Nucleus accumbens (tissue), 56 donors: ENCODE measurements around the gene PCMT1.
"Not testable (repeated sequence)": the region's sequence is repeated elsewhere in the genome, so short reads cannot be mapped to it uniquely, and the experiment has no call there.

Experiments
- DNase-seq, 56 donors: peaks; one replicate each; lab custom pipeline; 2025; lab: John Stamatoyannopoulos, UW

The PCMT1 gene

DNA sequence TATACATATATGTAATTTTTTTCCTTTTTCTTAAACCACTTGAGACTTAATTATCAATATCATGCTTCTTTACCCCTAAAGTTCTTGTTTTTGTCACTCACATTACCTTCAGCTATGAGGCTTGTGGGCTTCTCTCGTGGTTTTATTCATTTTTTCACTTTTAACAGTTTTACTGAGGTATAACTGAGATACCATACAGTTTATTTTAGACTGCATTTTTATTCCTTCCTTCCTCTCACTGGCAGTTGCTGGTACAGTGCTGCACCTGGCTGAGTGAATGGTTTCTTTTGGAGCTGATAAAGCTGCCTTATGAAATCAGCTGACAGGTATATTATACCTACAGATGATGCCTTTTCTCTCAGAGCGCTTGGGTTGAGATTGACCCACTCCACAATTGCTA, 60.3 kb downstream of the PCMT1 start:
- DNase-seq, result no peak

DNA sequence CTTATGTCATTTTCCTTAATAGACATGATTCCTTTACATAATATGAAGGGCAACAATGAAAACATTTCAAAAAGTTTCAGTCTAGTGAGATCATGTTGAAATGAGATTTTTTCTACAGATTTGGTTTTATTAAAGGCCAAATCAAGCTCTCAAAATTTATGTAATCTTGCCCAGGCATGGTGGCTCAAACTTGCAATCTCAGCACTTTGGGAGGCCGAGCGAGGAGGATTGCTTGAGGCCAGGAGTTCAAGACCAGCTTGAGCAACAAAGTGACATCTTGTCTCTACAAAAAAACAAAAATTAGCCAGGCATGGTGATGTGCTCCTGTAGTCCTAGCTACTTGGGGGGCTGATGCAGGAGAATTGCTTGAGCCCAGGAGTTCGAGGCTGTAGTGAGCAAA, 63.8 kb downstream of the PCMT1 start:
- no peak for DNase-seq

DNA sequence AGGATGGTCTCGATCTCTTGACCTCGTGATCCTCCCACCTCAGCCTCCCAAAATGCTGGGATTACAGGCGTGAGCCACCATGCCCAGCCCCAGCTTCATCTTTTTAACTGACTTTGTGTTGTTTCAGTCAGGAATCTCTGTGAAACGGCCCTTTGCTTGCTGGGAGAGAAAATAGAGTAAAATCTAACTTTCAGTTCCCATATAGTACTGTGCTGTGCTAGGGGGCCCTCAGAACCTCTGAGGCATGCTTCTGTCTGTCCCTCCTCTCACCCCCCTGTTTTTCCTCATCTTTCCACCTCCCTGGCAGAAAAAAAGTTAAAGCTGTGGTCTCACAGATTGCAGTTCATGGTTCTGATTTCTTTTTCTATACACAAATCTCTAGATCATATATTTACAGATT, 66.2 kb downstream of the PCMT1 start:
- no peak for DNase-seq

DNA sequence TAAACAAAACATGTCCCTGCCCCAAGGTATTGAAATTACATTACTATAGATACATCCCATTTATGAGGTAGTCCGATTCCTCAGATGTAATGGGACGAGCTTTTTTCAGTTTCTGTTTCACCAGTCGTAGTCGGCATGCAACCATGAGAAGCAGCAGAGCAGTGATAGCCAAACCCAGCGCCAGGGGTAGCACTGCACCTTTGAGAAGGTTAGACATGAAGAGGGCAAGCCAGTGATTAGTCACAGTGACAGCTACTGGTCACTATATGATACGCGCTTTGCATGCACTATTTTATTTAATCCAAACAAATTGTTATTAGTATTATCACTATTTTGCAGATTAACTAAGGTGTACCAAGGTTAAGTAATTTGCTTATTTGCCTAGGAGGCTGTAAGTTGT, 71.0 kb downstream of the PCMT1 start:
- DNase-seq, result no peak

DNA sequence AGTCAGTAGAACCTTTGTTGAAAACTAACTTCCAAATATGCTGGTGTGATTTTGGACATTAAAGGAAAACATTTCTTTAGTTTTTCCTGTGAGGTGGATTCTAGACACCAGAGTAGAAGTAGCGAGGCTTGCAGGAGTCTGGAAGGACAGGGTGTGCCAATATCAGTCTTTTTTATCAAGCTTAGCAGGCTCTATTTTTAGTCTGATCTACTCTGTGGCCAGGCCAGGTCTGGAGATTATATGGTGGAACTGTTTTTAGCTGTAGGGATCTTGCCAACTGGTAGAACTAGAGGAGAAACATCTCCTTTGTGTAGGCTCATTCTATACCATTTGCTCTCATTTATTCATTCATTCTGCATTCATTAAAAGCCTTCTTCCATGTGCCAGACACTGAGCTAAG, 72.0 kb downstream of the PCMT1 start:
- no peak for DNase-seq

DNA sequence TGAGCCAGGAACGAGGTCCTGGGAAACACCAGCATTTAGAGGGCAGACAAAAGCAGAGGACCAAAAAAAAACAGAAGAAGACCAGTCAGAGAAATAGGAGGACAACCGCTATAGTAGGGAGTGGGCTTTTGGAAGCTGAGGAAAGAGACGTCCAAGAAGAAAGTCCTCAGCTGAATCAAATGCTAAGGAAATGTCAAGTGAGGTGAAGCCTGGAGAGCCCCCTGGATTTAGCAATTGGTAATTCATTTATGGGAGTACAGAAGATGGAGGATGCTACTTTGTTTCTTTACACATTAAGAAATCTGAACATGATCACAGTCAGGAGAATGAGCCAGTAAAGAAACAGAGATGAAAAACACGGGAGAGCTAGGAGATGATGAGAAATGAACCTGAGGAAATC, 73.5 kb downstream of the PCMT1 start:
- no peak for DNase-seq

DNA sequence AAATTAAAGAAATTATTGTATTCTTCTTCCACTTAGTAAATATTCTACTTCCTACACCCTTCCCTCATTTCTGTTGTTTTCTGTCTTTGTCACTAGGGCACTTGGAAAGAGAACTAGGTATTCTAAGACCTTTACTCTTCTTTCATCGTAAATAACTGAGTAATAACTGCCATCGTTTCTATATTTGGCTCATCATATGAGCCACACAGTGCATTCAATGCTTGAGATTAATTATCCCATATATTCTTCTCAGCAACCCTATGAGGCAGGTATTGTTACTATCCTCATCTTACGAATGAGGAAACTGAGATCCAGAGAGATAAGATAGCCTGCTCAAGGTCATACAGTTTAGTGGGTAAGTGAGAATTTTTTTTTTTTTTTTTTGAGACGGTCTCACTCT, 75.8 kb downstream of the PCMT1 start:
- no peak for DNase-seq

DNA sequence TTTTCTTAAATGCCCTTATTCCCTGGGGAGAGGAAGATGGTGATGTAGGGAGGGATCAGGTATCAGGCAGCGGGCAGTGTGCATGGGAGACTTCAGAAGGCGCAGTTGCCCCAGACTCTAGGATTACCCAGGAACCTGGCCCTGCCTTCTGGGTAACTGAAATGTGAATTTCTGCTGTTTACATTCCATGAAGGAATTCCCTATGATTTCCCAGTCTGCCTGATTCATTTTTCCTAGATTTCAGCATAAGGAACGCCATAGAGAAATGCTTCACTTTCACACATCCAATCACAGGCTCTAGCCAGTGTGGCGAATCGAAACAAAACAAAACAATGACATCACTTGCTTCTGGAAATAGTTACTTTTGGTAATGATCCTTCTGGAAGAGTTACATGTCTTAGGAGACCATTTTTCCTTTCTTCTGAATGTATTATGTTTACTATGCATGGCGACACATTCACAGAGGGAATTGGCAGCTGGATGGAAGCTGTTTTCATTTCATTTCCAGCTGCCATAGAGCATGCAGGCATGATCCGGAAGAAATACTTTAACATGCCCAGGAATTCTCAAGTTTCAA, 81.3 kb downstream of the PCMT1 start:
- peak in 2 of 56 donors; percentile 28 to 63 for DNase-seq

DNA sequence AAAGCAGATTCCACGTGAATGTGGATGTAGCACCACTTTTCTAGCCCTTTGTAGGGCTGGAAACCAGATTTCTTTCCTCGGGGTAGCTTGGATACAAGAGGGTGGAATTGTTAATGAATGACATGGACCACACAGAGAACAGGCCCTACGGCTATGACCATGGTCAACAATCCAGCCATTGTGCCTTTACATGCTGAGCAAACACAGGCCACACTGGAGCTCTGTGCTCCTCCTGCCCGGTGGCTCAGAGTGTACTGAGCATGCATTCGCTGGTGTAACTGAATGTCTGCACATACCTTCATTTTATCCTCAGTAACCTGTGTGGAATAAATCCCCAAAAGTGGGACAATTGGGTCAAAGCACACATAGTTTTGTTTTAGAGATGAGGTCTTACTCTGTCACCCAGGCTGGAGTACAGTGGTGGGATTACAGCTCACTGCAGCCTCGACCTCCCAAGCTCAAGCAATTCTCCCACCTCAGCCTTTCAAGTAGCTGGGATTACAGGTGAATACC, 81.8 kb downstream of the PCMT1 start:
- peak in 45 of 56 donors; percentile 11 to 79 (median 55) for DNase-seq

DNA sequence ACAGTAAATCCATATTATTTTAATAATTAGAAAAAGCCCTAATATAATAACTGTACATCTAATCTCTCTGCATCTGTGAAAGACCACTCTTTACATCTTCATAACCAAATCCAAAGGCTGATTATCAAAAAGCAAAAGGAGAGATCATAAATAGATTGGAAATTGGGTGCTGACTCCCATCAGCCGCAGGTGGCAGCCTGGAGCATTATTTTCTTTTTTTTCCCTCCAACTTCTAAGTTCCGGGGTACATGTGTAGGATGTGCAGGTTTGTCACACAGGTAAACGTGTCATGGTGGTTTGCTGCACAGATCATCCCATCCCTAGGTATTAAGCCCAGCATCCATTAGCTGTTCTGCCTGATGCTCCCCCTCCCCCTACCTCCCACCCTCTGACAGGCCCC, 84.1 kb downstream of the PCMT1 start:
- no peak for DNase-seq

DNA sequence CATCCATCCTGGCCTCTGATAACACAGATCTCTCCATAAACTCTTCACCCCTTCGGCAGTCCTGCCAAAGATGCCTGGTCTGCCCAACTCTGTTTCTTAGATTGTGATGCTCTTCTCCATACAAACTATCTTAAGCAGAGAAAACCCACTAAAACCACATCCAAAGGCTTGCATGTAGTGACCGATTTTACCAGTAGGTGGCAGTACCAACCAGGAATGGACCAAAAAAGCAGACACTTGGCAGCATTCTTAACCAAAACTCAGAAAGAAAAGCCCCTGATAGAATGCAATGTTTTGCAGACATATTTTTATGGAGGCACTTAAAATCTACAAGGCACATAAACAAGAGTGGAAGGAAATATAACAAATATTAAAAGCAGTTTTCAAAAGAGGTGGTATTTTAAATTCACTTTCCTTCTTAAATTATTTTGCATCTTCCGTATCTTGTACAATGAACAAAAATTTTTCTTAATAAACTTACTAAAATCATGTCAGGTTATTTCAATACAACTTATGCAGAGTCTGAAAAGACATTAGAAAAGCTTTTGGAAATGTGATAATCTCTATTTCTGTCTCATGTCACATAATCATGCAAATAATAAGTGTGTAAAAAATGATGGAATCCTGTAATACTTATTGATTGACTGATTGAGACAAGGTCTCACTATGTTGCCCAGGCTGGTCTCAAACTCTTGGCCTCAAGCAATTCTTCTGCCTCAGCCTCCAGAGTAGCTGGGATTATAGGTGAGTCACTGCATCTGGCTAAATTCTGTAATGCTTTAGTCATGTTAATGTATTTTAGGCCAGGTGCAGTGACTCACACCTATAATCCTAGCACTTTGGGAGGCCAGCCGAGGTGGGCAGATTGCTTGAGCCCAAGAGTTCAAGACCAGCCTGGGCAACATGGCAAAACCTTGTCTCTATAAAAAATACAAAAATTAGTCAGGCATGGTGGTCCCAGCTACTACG, 85.3 kb downstream of the PCMT1 start:
- peak in 43 of 56 donors; percentile 4 to 81 (median 30) for DNase-seq

DNA sequence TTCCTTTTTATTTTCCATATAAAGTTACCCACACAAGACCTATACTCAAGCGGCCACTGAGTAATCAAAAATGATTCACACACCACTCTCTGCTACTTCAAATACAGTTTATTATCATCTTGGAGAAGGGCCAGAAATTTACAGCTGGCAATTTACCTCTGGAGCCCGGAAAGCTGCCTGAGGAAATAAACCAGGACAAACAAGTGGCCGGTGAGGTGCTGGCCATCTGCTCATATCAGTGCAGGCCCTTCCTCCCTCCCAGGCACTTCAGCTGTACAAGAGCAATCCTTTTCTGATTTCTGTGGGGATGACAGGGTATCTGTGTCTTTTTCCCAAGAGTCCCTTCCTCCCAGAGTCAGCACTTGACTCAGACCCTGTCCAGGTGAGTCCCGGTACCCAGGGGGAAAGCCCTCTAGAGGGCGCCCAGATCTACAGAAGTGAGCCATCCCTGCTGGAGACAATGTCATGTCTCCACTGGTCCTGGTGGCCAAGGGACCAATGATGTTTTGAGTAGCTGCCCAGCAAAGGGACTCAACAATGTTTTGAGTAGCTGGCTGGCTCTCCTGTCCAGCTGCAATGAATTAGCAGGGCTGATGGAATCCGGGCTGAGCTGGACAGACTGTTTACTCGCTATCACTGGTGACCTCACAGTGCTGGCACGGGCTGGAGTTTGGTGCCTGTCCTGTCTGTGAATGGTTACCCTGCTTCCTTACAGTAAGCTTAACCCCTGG, 91.0 kb downstream of the PCMT1 start:
- DNase-seq, result peak in 29 of 56 donors; percentile 6 to 89 (median 30)

DNA sequence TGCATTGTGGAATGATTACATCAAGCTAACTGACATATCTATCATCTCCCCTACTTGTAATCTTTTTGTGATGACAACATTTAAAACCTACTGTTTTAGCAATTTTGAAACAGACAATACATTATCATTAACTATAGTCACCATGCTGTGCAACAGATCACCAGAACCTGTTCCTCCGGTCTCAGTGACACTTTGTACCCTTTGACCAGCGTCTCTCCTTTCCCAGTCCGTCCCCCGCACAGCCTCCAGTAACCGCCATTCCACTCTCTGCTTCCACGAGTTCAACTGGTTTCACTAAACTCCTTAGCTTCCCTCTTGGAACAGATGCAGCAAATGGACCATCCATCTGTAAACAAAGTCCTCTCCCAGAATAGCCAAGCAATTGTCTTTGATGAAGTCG, 92.8 kb downstream of the PCMT1 start:
- DNase-seq, result no peak

DNA sequence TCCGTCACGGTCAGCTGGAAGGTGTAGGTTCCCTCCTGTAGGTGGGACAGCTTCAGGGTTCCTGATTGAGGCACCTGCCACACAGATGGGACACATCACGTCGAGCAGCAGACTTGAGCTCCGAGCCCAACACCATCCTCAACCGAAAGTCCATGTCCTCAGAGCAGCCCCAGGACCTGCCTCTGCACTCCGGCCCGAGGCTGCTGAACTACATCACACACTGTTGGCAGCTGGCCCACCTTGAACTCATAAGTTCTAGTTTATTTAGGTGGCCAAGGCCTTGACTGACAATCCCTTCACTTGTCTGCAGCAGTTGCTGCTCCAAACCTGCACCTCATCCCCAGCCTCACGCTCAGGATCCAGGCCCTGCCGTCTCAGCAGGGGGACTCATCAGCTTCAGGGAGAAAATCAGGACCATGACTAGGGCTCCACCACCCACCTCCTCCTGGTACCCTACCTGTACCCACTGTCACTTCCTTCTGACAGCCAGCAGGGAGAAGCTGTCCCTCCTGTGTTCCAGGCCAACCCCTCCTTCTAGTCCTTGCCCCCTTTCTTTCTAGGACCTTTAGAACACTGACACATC, 93.6 kb downstream of the PCMT1 start:
- DNase-seq, result peak in 1 of 56 donors; percentile 6

DNA sequence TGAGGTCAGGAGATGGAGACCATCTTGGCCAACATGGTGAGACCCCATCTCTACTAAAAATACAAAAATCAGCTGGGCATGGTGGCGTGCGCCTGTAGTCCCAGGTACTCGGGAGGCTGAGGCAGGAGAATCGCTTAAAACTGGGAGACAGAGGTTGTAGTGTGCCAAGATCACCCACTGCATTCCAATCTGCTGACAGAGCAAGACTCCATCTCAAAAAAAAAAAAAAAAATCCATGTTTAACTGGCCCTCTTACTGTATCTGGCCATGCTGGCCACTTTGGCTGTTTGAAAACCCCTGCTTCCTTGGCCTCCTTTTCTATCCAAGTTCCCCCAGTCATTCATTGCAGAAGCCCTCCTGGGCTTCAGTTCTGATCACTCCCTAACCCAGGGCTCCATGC, 94.5 kb downstream of the PCMT1 start:
- DNase-seq, result not testable (repeated sequence)

DNA sequence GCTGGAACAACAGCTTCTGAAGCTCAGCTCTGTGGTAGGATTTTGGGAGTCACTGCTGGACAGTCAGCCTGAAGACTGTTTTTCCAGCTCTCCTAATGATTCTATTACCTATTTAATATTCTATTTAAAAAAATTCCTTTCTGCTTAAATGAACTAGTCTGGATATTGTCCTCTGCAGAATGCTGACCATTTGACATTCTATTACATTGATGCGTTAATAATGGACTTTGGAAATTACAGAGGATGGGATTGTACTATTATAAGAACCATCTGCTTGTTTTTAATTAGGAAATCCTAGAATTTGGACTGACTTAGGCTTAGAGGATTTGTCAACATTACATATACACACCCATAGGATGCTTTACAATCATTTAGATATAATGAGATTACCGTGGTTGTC, 94.9 kb downstream of the PCMT1 start:
- no peak for DNase-seq

DNA sequence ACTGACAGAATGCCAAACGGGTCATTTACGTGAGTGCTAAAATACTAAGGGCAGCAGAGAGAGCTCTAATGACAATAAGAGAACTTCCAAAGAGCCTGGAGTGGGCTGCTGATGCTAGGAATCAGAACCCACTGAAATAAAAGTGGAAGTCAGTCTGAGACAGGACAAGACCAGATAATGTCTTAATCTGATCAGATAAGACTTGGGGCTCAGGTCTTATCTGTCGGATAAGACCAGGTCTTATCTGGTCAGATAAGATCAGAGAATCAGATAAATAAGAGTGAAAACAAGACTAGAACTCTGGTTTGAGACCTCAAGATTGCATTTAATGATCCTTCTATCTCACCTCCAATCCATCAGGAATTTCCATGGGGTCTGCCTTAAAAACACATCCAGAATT, 96.0 kb downstream of the PCMT1 start:
- no peak for DNase-seq

DNA sequence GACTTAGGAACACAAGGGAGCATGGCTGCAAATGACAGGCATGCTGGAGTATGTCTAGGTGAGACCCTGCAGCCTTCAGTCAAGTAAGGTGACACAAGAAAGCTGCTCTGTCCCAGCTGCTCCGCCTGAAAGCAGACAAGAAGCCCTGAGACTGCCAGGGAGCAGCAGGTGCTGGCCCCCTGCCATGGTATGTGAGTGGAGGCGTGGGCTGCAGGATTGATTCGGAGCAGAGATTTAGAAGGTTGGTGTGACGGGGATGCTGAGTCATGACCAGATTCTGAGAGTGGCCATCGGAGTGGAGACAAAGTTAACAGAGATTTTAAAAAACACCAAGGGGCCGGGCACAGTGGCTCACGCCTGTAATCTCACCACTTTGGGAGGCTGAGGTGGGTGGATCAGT, 96.8 kb downstream of the PCMT1 start:
- DNase-seq, result peak in 6 of 56 donors; percentile 8 to 33 (median 16)

DNA sequence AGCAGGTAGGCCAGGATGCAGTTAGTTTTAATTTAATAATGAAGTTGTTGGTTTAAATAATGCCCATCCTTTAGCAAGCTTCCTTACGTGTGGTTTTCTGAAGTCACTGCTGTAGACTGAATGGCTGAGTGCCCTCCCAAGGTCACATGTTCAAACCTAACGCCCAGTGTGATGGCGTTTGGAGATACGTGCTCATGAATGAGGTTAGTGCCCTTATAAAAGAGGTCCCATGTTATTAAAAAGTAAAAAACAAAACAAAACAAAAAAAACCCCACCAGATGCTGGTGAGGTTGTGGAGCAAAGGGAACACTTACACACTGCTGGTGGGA, 98.4 kb downstream of the PCMT1 start:
- no peak for DNase-seq

DNA sequence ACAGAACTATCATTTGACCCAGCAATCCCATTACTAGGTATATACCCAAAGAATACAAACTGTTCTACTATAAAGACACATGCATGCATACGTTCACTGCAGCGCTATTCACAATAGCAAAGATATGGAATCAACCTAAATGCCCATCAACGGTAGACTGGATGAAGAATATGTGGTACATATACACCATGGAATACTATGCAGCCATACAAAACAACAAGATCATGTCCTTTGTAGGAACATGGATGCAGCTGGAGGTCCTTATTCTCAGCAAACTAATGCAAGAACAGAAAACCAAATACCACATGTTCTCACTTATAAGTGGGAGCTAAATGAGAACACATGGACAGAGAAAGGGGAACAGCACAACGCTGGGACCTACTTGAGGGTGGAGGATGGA, 98.8 kb downstream of the PCMT1 start:
- DNase-seq, result not testable (repeated sequence)
